Activated CD8-positive, alpha-beta memory T cell treated with anti-CD3 and anti-CD28 coated beads, Interleukin-2, amount 50 U/mL, for 24 hours (primary cell): ENCODE measurements around the gene SORBS1.
"Not testable (repeated sequence)": the region's sequence is repeated elsewhere in the genome, so short reads cannot be mapped to it uniquely, and the experiment has no call there.

Experiments used
- DNase-seq: peaks from one replicate; pipeline ENCODE4 v3.0.0-alpha.2; 2020; ENCODE audit errors: extremely low read depth

SORBS1 gene

DNA sequence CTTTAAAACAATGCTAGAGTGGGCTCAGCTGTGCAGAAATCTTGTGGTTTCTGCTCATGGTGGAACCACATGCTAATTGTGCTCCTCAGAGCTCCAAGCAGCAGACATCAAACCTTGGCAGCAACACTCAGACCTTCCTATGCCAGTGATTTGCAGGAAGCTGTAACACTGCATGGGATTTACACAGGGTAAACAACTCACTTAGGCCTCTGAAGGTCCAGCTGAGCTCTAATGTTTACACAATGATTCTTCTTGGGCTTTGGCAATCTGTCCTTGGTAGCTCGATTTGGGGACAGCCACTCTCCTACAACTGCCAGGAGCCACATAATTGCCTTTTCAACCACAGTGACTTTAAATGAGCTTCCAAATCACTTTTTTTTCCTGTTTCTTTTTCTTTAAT lies 172.6 kb downstream of the SORBS1 start:
- no peak for DNase-seq

- DNase-seq: no peak
Measured at GRCh38 chr10:95388109-95388471, 173.1 kb downstream of the SORBS1 start.

DNA sequence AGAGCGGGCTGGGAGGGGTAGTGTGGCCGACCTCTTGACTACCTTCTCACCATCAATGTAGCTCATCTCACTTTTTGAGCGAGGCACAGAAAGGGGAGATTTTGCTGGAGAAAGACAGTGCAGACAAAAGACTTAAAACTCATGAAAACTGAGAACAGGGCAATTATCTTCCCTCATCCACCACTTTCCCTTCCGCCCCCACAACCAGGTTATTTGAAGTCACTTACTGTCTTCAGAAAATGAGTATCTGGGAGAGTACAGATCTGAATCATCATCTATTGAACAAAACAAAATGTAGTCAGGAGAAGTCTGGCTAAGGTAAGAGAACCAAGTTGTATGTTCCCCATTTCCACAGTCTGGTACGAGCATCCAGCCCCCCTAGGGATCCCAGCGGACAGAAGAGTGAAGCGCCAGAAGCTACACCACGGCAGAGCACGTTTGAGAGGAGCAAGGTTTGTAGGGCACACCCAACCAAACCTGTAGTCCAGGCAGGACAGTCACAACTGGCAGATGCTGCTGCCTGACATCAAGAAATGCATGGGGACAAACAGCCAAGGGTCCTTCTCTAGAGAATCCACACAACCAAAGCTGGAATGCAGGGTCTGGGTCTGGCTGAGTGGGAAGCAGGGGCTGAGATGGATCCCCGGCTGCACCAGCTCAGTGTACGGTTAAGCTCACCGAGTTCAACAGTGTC lies 177.0 kb downstream of the SORBS1 start:
- no peak for DNase-seq

DNA sequence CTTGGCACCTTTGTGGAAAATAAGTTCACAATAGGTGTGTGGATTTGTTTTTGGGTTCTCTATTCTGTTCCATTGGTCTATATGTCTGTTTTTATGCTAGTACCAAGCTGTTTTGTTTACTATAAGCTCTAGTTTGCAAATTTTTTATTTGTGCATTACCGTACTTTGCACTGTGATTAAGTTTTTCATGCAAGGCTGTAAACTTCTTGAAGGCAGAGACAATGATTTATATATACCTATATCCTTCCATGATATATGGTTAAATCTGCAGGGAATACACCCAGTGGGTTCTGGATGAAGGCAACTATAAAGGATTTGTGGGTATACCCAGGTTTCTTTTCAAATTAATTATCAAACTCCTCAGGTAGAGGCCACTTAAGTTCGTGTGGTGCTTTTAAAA lies 178.6 kb downstream of the SORBS1 start:
- DNase-seq: no peak

DNA sequence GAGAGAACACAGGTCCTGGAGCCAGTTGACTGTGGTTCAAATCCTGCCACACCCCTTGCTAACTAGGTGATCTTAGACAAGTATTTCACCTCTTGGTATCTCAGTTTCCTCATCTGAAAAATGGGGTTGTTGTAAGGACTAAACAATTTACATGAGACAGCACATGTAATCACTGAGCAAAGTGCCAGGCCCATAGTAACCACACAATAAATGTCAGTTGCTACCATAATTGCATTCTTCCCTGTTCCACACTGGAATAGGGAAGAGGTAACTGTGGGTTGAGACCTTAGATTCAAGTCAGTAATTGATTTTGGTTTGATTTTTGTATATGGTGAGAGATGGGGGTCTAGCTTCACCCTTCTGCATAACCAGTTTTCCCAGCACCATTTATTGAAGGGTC lies 179.0 kb downstream of the SORBS1 start:
- DNase-seq: no peak

GRCh38 chr10:95377950-95378349 lies 183.2 kb downstream of the SORBS1 start:
- no peak for DNase-seq

- DNase-seq: no peak
Measured at GRCh38 chr10:95375418-95375817, 185.8 kb downstream of the SORBS1 start.

DNA sequence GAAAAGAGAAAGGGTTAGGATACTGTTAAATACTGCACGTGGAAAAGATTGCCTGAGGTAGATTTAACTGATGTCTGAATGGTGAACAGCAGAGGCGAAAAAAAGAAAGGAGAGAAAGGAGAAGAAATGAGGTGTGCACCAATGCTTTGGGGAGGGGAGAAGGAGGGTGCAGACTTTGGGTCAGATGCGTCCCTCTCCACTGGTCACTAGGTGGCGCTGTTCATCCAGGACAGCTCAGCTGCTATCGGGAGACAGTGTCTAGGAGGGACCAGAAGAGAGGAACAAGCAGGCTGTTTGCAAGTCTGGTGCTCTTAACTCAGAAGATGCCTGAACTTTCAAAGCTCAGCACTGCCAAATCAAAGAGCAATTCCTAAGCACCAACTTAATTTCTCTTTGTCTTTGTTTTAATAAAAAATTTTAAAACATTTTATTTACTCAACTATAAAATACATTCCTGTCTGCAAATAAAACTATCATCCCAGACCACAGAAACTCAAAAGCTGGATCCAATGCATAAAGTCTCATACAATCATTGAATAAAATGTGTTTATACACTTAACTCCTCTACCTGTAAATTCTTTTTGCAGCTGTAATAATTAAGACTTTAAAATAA lies 186.5 kb downstream of the SORBS1 start:
- DNase-seq: peak; percentile 30

- no peak for DNase-seq
Measured at GRCh38 chr10:95373660-95374059, 187.5 kb downstream of the SORBS1 start.

DNA sequence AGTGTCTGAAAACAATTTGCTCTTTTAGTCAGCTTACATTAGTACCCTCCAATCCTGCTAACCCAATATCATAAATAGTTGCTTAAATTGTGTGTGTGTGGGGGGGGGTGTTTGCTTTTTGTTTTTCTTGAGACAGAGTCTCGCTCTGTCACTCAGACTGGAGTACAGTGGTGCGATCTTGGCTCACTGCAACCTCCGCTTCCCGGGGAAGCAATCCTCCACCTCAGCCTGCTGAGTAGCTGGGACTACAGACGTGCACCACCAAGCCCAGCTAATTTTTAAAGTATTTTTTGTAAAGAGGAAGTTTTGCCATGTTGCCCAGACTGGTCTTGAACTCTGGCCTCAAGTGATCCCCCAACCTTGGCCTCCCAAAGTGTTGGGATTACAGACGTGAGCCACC lies 196.8 kb downstream of the SORBS1 start:
- no peak for DNase-seq

GRCh38 chr10:95363303-95363912 lies 197.8 kb downstream of the SORBS1 start:
- no peak for DNase-seq

DNA sequence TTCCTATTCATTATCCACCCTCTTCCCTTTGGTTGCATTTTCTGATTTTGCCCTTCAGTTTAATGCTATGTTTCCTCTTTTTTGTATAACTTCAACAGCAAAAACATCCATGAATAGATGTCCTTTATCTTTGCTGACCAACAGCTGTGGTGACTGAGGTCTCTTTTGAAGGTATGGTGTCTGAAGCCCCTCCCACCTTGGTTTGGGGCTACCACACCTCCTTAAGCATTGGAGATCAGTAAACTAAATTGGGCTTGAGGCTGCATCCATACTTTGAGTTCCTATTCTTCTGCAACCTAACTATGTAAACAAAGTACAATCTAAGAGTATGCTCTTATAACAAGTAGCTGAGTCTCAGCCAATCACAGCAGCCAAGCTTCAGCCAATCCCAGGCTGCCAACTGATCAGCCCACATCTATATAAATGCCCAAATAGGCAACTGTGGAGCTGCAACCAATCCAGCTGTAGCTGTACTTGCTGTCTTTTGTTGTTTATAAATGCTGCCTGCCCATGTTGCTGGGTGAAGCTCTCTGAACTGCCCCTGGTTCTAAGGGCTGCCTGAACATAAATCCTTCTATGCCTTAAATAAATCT lies 201.0 kb downstream of the SORBS1 start:
- no peak for DNase-seq

DNA sequence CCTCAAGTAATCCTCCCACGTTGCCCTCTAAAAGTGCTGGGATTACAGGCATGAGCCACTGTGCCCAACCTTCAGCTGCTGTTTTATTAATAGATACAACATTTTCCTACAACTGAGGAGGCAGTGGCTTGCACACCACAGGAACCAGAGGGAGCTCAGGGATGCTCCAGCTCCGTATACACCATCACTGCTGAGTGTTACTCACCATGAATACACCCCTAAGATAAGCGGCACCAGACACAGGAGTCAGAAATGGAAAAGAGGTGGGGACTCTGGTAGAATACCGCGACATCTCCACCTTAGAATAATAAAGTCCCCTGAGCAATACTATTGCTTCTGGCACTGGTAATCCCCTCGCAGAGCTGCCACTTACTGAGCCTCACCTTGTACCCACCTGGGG lies 201.7 kb downstream of the SORBS1 start:
- no peak for DNase-seq

- DNase-seq: no peak
Measured at GRCh38 chr10:95356190-95356955, 204.8 kb downstream of the SORBS1 start.

GRCh38 chr10:95355301-95355700 lies 205.9 kb downstream of the SORBS1 start:
- DNase-seq: no peak

DNA sequence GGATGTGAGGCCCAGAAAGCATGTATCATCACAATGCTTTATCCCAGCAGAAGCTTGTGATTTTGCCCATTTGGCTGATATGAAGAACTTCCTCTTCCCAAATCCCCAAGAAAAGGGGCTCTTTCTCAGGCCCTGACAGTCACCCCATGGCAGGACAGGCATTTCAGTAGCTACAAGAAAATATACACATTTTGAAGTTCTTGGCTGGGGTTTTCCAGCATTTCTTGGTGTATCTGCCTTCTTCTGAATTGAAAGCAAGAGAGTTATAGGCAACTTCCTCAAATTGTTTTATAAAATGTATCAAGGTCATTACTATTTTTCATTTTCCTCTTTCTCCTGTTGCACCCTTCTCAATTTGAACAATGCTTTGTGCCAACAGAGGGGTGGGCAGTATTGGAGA lies 207.1 kb downstream of the SORBS1 start:
- no peak for DNase-seq

DNA sequence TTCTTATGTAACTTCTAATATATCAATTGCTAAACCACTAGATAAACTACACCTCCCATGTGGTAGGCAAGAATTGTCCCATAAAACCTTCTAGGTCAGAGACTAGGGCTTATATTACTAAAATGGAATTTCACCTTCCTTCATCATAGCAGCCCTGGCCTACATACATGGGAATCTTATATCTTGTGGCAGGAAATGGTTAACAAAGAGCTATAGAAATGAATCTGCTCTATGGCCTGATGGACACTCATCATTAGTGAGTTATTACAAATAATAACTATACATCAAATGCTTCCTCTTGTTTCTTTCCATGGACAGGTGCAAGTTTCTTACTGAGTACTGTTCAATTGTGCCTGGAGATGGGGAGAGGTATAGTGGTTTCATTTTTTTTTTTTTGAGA lies 208.0 kb downstream of the SORBS1 start:
- no peak for DNase-seq

DNA sequence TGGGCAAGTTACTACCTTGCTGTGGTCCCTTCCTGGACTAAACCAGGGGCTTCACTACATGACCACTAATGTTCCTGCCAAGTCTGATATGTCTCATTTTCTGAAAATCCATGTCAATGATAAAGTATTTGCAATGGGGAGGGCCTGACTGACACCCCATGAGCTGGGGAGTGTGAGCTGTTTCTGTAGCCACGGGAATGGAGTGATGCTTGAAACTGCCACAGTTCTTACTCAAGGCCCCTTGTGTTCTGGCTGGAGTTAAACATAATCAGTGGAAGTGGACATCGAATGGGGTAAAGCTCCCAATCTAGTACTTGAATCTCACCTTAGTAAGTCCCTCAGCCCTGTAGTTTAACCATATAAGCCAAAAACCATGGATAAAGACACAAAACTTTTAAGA lies 208.5 kb downstream of the SORBS1 start:
- no peak for DNase-seq

DNA sequence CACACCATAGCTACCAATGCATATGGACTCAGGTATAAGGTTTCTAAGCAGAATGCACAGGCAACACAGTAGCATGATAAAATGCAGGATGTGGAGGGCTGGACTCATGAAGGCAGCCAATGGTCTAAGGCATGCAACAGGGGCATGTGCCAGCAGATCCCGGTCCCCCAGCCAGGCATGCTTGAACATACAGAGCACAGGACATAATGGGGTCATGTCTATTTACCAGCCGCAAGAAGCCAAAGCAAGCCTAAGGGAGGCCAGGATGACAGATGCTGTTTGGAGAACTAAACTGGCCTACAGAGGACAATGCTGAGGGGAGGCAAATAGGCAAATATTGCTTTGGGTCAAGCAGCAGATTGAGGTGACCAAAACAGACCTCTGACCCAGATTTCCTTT lies 210.3 kb downstream of the SORBS1 start:
- DNase-seq: no peak

DNA sequence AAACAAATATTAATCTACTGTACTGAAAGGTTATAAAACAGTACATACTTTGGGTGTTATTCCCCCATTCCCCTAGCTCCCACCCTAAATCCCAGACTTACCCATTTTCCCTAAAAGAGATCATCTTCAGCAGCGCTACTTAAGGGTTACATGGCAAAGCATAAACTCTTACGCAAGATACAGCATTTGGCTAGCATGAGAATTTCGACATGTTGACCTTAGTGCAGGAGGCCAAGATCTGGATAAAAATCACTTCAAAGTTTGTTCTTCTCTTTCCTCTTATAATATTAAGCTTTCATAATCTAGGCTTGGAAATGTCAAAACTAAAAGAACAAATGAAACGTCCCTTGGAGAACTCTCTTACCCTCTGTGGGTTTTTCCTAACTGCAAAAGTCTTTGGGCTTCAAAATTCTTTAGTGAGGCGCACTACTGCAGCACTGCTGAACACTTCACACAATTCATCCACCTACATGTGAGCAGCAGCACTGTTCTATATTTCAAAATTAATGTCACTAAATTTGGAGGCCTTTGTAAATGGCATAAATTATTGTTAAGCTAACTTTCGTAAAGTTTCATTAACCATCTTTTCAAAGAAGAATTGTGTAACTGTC lies 210.8 kb downstream of the SORBS1 start:
- DNase-seq: no peak

DNA sequence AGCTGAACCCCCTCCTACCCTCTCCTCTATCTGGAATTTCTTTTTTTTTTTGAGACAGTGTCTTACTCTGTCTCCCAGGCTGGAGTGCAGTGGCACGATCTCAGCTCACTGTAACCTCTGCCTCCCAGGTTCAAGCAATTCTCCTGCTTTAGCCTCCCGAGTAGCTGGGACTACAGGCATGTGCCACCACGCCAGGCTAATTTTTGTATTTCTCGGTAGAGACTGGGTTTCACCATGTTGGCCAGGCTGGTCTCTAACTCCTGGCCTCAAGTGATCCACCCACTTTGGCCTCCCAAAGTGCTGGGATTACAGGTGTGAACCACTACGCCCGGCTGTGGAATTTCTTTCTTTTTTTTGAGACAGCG lies 213.8 kb downstream of the SORBS1 start:
- not testable (repeated sequence) for DNase-seq
